ENCODE measurements around the gene ERO1B. TPM values are rescaled to one million over a fixed set of nuclear protein-coding genes. Genes with fewer than 3 reads are reported as not detected.

The ERO1B gene
- polyA plus RNA-seq, 1 donor from 2014 or later, result 2.7 TPM

- Histone ChIP-seq H3F3A (ENCODE audit: insufficient read depth, low read length, poor library complexity, severe bottlenecking) (no peaks in the 10 kb centered on the region), H3K79me2 (replicated peaks; ENCODE audit: insufficient read depth, low read length) (no peaks in the 10 kb centered on the region), H3K27me3 (ENCODE audit: insufficient read depth, low read depth, low read length) (peaks cover 9% of the 10 kb centered on the region), H3K4me3 (ENCODE audit: low read length) (no peak overlapping the region), H4K20me1 (ENCODE audit: insufficient read depth) (no peaks in the 10 kb centered on the region), H3K9ac (ENCODE audit: low read length) (no peak overlapping the region), H2AFZ (ENCODE audit: low read depth, low read length) (no peak overlapping the region), H3K4me2 (ENCODE audit: low read length) (no peak overlapping the region), H3K9me2 (ENCODE audit: insufficient read depth, low read length) (no peaks in the 10 kb centered on the region), H3K27ac (ENCODE audit: low read length) (no peak overlapping the region), H3K9me3 (ENCODE audit: low read length) (no peaks in the 10 kb centered on the region), H3K36me3 (ENCODE audit: insufficient read depth, low read length) (no peaks in the 10 kb centered on the region)
- TF ChIP-seq POLR2AphosphoS5 (IDR thresholded peaks at IDR 0.05) (no peak), EZH2 (IDR thresholded peaks at IDR 0.05; ENCODE audit: borderline replicate concordance, insufficient read depth, low read length, poor library complexity, severe bottlenecking) (no peak), MXI1 (conservative IDR thresholded peaks at IDR 0.05; ENCODE audit: poor library complexity, severe bottlenecking) (no peak), SMC3 (conservative IDR thresholded peaks at IDR 0.05; ENCODE audit: poor library complexity) (no peak), REST (IDR thresholded peaks at IDR 0.05; ENCODE audit: borderline replicate concordance) (no peak), EP300 (conservative IDR thresholded peaks at IDR 0.05; ENCODE audit: poor library complexity, severe bottlenecking) (no peak), TAF1 (IDR thresholded peaks at IDR 0.05; ENCODE audit: low read depth) (no peak), CTCF (IDR thresholded peaks at IDR 0.05; ENCODE audit: poor library complexity, severe bottlenecking) (no peak), RAD21 (conservative IDR thresholded peaks at IDR 0.05) (no peak)
Measured at GRCh38 chr1:236307435-236307834, 25.7 kb upstream of the ERO1B start.

GRCh38 chr1:236304682-236305081 is 22.9 kb upstream of the ERO1B start:
- Histone ChIP-seq H3F3A (ENCODE audit: insufficient read depth, low read length, poor library complexity, severe bottlenecking) (no peaks in the 10 kb centered on the region), H3K79me2 (replicated peaks; ENCODE audit: insufficient read depth, low read length) (no peaks in the 10 kb centered on the region)

More at GRCh38 chr1:236304682-236305081, 22.9 kb upstream of the ERO1B start:
- Histone ChIP-seq H3K9ac (ENCODE audit: low read length) (no peak overlapping the region), H3K4me2 (ENCODE audit: low read length) (no peak overlapping the region), H2AFZ (ENCODE audit: low read depth, low read length) (no peak overlapping the region), H3K4me3 (ENCODE audit: low read length) (no peak overlapping the region), H3K27me3 (ENCODE audit: insufficient read depth, low read depth, low read length) (peaks cover 4% of the 10 kb centered on the region), H3K36me3 (ENCODE audit: insufficient read depth, low read length) (no peaks in the 10 kb centered on the region), H3K27ac (ENCODE audit: low read length) (no peak overlapping the region), H4K20me1 (ENCODE audit: insufficient read depth) (no peaks in the 10 kb centered on the region), H3K9me2 (ENCODE audit: insufficient read depth, low read length) (no peaks in the 10 kb centered on the region), H3K9me3 (ENCODE audit: low read length) (no peaks in the 10 kb centered on the region)
- no peak for TF ChIP-seq SMC3 (conservative IDR thresholded peaks at IDR 0.05; ENCODE audit: poor library complexity)
- TF ChIP-seq RAD21 (conservative IDR thresholded peaks at IDR 0.05), result no peak
- TF ChIP-seq POLR2AphosphoS5 (IDR thresholded peaks at IDR 0.05), result no peak
- no peak for TF ChIP-seq REST (IDR thresholded peaks at IDR 0.05; ENCODE audit: borderline replicate concordance)
- no peak for TF ChIP-seq EP300 (conservative IDR thresholded peaks at IDR 0.05; ENCODE audit: poor library complexity, severe bottlenecking)
- no peak for TF ChIP-seq TAF1 (IDR thresholded peaks at IDR 0.05; ENCODE audit: low read depth)
- no peak for TF ChIP-seq CTCF (IDR thresholded peaks at IDR 0.05; ENCODE audit: poor library complexity, severe bottlenecking)
- TF ChIP-seq MXI1 (conservative IDR thresholded peaks at IDR 0.05; ENCODE audit: poor library complexity, severe bottlenecking), result no peak
- no peak for TF ChIP-seq EZH2 (IDR thresholded peaks at IDR 0.05; ENCODE audit: borderline replicate concordance, insufficient read depth, low read length, poor library complexity, severe bottlenecking)

All from neural cell (in vitro differentiated cells).